SK-N-MC (cell line): Measurements from ENCODE around the gene OR2A7.
"Not testable (repeated sequence)": the region's sequence is repeated elsewhere in the genome, so short reads cannot be mapped to it uniquely, and the experiment has no call there.

ENCODE experiments used
- DNase-seq: peaks from one replicate; pipeline ENCODE4 v3.0.0-alpha.2; 2011; ENCODE audit warnings: low read depth, low spot score
- H3K27ac ChIP-seq: fragments of 200-600 bp; sonication (generic); 2 replicates; pipeline ENCODE4 v1.5.1; 2016; ENCODE audit warnings: mixed run types
- H3K36me3 ChIP-seq: fragments of 200-600 bp; sonication (generic); 2 replicates; pipeline ENCODE4 v1.6.1; 2017; ENCODE audit warnings: antibody characterized with exemption, low read length, mixed read lengths; ENCODE audit not compliant: insufficient read depth
- H3K4me3 ChIP-seq: fragments of 200-600 bp; sonication (generic); 2 replicates; pipeline ENCODE4 v1.5.1; 2016
- H3K9ac ChIP-seq: fragments of 200-600 bp; sonication (generic); 2 replicates; pipeline ENCODE4 v1.8.0; 2017; ENCODE audit warnings: mixed run types, mixed read lengths; ENCODE audit not compliant: insufficient read length
- H3K9me3 ChIP-seq: fragments of 200-600 bp; sonication (generic); 2 replicates; pipeline ENCODE4 v1.6.1; 2017; ENCODE audit warnings: low read depth, mild to moderate bottlenecking, antibody characterized with exemption, low read length, moderate library complexity, mixed read lengths

The OR2A7 gene

GRCh38 chr7:144264692-144265091, at the start of gene OR2A7:
Gene OR2A7, minus strand, starts transcription at chr7:144264792. Its CDS starts 5,164 bp downstream, at chr7:144259628.
- DNase-seq, H3K4me3 ChIP-seq, H3K36me3 ChIP-seq, H3K27ac ChIP-seq, H3K9me3 ChIP-seq, H3K9ac ChIP-seq: not testable (repeated sequence)

GRCh38 chr7:144311872-144312469, 47.4 kb upstream of the OR2A7 start, which contains the start of gene OR2A1:
Gene OR2A1, plus strand, starts transcription at chr7:144312419. Its CDS starts 5,706 bp downstream, at chr7:144318125.
- not testable (repeated sequence) for DNase-seq, H3K4me3 ChIP-seq, H3K36me3 ChIP-seq

DNA sequence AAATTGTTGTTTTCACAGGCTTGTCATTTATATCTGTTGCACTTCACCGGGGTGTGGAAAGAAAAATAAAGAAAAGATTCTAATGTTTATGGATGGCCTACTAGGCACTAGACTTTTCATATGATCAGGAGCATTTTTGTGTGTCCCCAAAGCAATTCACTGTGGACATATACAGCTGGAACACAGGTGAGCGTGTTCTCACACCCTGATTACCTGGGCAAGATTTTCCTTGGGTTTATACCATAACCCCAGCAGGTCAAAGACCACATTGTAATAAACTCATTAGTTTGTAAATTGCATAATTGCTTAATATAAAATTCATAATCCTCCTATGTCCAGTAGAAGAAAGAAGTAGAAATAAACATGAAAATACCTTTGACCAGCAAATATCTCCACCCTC, 46.6 kb upstream of the OR2A7 start:
- H3K27ac ChIP-seq, H3K9me3 ChIP-seq, H3K4me3 ChIP-seq, H3K36me3 ChIP-seq, H3K9ac ChIP-seq, DNase-seq: not testable (repeated sequence)

More at GRCh38 chr7:144311872-144312469, 47.4 kb upstream of the OR2A7 start, which contains the start of gene OR2A1:
- H3K9ac ChIP-seq, H3K9me3 ChIP-seq, H3K27ac ChIP-seq: not testable (repeated sequence)

- not testable (repeated sequence) for H3K9me3 ChIP-seq, H3K36me3 ChIP-seq, DNase-seq, H3K27ac ChIP-seq, H3K9ac ChIP-seq, H3K4me3 ChIP-seq
These were observed 45.1 kb upstream of the OR2A7 start for GRCh38 chr7:144309702-144310101.

GRCh38 chr7:144305156-144305555, 40.6 kb upstream of the OR2A7 start:
- H3K4me3 ChIP-seq, H3K36me3 ChIP-seq, H3K9me3 ChIP-seq, H3K9ac ChIP-seq, DNase-seq, H3K27ac ChIP-seq: not testable (repeated sequence)

DNA sequence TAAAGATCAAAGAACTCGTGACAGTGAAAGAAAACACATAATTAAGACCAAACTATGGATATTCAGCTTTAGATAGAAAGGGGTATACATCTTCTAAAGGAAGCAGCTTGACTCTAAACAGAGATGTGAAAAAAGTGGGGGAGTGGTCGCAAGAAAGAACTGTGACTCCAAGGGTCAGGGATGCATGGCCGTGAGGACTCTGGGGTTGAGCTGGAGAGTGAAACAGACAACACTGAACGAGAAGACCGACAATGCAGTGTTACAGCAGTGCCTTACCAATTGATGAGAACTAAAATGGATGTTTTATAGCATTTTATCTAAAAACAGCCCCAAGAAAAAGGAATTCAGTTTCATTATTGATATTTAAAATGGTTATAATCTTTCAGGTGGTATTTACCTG, 39.0 kb upstream of the OR2A7 start:
- H3K9ac ChIP-seq, H3K27ac ChIP-seq, H3K9me3 ChIP-seq, DNase-seq, H3K4me3 ChIP-seq, H3K36me3 ChIP-seq: not testable (repeated sequence)

DNA sequence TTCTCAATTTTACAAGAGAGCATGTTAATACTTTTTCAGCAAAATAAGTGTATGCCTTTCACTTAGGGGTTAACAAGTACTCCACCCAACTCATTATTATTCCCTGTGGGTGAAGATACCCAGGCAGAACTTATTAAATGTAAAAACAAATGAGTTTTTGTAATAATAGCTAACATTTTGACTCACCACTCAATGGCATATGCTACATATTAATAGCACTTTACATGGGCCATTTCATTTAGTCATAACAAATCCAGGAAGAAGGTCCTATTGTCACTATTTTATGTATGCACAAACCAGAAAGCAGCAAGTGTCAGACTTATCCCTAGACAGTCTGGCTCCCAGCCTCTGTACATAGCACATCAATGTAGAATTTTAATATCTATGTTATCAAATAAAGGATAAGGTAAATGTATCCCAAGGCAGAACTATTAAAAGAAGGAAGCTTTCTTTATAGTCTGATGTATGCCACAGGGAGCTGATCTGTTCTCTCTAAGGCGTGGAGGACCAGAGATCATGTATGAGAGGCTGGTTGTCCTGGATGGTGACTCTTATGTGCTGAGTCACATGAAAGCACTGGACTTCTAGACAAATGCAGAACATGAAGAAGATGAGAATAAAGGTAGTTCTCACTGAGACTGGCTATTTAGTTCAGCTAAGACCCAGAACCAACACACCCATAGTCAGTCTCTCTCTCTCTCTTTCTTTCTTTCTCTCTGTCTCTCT, 38.1 kb upstream of the OR2A7 start:
- H3K9me3 ChIP-seq, H3K9ac ChIP-seq, H3K27ac ChIP-seq, DNase-seq, H3K4me3 ChIP-seq, H3K36me3 ChIP-seq: not testable (repeated sequence)

DNA sequence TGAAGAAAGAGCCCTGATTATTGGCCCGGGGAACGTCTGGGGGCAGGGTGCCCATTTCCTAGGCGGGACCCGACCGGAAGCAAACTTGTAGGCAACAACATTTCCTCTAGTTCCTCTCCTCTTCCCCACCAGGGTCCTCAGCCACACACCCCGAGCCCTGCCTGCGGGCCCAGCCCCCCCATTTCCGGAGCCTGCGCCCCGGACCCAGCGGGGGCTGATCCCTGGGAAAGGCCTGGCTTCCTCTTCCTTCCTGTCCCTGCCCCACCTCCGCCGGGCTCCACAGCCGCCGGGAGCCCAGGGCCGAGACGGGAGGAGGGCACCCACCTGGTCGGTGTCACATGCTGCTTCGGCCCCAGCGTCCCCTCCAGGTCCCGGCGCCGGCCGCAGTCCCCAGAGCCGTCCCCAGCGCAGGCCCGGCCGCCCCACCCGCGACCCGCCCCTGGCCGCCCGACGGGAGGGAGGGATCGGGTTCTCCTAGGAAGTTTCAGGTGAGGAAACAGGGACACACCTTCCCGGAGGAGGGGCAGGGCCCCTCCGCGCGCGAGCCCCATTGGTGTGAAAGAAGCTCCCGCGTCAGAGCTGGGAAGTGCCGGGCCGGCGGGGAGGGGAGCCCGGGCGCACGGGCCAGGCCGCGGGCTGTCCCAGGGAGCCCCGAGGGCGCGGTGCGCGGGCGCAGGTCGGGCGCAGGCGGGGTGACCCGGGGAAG, 29.4 kb upstream of the OR2A7 start:
- not testable (repeated sequence) for H3K27ac ChIP-seq, H3K36me3 ChIP-seq, H3K4me3 ChIP-seq, H3K9me3 ChIP-seq, DNase-seq, H3K9ac ChIP-seq

GRCh38 chr7:144292384-144293161, 28.0 kb upstream of the OR2A7 start:
- H3K9me3 ChIP-seq, DNase-seq, H3K27ac ChIP-seq, H3K9ac ChIP-seq, H3K36me3 ChIP-seq, H3K4me3 ChIP-seq: not testable (repeated sequence)

DNA sequence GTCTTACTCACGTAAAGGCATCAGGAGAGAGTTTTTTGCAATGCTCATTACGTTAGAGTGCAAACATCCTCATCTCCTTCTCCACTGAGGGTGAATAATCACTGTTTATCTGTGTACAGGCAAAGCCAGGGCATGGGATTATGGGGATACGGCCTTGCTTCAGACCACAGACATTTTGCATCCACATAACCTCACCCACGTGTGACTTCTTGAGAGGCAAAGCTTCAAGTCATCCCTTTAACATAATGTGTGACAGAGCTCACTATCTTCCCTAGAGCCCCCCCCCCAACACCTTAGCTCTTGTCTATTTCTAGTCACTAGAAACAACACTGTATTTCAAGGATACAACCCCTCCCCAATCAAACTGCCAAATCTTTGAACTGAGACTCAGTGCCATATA, 27.0 kb upstream of the OR2A7 start:
- DNase-seq, H3K9me3 ChIP-seq, H3K9ac ChIP-seq, H3K27ac ChIP-seq, H3K36me3 ChIP-seq, H3K4me3 ChIP-seq: not testable (repeated sequence)

GRCh38 chr7:144287171-144287784, 22.7 kb upstream of the OR2A7 start:
- not testable (repeated sequence) for H3K4me3 ChIP-seq, H3K9me3 ChIP-seq, H3K9ac ChIP-seq, DNase-seq, H3K27ac ChIP-seq, H3K36me3 ChIP-seq

DNA sequence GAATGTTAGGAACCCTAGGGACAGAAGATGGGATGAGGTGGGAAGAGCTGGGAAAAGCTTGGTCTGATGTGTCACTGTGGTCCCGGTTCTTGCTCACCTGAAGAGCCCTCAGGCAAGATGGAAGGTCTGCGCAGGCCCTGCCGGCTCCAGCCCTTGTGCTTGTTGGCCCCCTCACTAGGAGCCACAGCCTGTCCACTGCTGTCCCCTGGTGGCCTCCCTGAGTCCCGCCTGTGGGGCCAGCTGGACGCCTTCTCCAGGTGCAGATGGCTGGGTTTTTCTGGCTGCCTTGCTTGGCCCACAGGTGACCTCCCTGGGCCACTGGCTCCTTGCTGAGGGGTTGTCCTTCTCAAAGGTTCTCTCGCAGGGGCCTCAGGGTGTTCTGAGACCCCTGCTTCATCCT, 19.1 kb upstream of the OR2A7 start:
- H3K36me3 ChIP-seq, DNase-seq, H3K9ac ChIP-seq, H3K9me3 ChIP-seq, H3K4me3 ChIP-seq, H3K27ac ChIP-seq: not testable (repeated sequence)

DNA sequence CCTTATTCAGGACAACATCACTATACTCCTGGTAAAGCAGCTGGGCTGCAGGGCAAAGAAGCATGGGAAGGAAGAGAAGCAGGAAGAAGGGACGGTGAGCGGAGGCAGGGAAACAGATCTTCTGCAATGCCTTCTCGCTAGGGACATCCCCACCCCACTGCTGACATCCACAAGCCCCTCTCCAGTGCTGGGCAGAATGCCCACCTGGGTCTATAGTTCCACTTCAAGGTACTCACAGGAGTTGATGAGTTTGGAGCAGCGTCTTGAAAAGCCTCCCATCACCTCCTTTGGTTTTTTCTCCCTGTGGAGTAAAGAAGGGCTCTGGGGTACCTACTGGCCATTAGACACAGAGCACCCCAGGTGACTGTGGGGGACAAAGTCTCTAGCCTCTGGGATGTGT, 17.9 kb upstream of the OR2A7 start:
- not testable (repeated sequence) for H3K9ac ChIP-seq, H3K27ac ChIP-seq, DNase-seq, H3K36me3 ChIP-seq, H3K4me3 ChIP-seq, H3K9me3 ChIP-seq

DNA sequence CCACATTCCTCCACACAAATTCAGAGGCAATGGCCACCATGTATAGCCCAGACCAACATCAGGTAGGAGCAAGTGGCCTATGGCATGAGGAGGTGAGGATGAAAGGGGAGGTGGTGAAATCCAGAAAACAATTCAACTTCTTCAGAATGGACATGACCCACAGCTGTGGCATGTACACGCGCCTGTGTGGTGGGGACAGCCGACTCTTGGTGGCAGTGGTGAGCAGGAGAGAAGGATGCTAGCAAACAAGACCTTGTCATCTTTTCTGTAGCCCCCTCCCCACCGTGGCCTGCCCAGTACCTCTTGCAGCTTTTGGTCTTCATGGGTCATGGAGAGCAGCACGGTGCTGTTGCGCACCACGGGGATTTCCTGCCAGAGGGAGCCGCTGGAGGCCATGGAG, 17.4 kb upstream of the OR2A7 start:
- not testable (repeated sequence) for H3K4me3 ChIP-seq, H3K9ac ChIP-seq, DNase-seq, H3K27ac ChIP-seq, H3K36me3 ChIP-seq, H3K9me3 ChIP-seq
